Measurements from ENCODE around the gene IFT88.
A peak's percentile ranks its signal among the peaks of the same experiment; 100 is the strongest.

IFT88 gene

DNA sequence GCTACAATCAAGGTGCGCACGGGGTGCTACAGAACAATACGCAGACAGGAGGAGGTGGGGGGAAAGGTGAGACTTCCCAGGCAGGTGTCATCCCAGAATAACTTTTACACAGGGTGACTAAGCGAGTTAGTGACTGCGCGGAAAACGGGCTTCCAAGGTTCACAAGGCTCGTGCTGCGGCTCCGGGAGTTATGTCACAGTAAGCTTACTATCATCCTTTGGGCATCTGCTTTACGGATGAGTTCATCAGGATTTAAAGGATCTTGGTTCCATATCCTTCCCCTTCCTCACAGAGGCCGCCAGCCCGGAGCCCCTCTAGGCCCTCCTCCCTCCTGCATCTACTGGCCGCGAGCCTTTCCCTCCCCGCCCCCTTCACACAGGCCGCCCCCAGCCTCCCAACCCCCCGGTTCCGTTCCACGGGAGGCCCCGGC is 474 bp upstream of the IFT88 start:
- no peak for DNase-seq (ENCODE audit: low spot score)

- peak; percentile 20 for DNase-seq (ENCODE audit: low spot score)
These were observed 1.0 kb downstream of the IFT88 start for GRCh38 chr13:20567881-20568528.

GRCh38 chr13:20570517-20570916 is 3.6 kb downstream of the IFT88 start:
- no peak for DNase-seq (ENCODE audit: low spot score)

- no peak for DNase-seq (ENCODE audit: low spot score)
These were observed 4.7 kb downstream of the IFT88 start for GRCh38 chr13:20571676-20572075.

DNA sequence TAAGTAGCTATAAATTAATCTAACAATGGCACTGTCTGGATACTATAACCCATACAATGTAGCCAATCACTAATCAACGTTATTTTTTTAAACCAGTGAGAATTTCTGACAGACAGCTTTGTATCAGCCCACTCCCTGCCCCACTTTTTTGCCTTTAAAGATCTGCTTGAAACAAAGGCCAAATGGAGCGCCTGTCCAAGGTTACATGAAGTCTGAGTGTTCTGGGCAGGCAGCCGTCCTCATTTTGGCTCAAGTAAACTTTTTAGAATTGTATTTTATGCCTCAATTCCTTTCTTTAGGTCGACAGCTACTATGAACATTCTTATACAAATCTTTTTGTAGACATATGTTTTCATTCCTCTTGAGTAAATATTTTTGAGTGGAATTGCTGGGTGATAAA is 6.2 kb downstream of the IFT88 start:
- DNase-seq (ENCODE audit: low spot score), result no peak

DNA sequence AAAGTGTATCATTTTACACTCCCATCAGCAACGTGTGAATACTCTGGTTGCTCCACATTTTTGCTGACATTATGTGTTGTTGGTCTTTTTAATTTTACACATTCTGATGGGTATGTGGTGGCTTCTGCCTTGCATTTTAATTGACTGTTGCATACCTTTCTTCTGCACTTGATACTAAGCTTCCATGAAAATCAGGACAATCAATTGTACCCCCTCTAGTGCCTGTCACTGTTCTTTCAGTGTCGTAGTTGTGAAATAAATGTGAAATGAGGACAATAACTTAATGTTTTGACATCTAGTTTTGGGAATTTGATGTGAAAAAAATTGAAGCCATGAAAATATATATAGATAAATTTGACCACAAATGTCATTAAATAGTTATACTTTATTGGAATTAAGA is 6.7 kb downstream of the IFT88 start:
- no peak for DNase-seq (ENCODE audit: low spot score)

DNA sequence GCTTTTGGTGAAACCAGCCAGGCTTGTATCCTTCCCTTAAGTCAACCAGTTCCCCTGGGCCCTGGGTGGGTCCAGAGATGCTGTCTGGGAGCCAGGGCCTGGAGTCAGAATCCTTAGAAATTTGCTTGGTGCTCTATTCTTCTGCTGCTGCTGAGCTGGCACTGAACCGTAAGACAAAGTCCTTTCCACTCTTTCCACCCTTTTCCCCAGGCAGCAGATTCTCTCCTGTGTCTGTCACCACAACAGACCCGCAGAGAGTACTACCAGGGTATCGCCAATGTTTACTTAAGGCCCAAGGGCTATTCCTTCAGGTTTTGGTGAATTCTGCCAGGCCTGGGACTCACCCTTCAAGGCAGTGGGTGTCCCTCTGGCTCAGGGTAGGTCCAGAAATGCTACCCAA is 12.2 kb downstream of the IFT88 start:
- DNase-seq (ENCODE audit: low spot score), result no peak

- no peak for DNase-seq (ENCODE audit: low spot score)
These were observed 13.3 kb downstream of the IFT88 start for GRCh38 chr13:20580257-20580656.

DNA sequence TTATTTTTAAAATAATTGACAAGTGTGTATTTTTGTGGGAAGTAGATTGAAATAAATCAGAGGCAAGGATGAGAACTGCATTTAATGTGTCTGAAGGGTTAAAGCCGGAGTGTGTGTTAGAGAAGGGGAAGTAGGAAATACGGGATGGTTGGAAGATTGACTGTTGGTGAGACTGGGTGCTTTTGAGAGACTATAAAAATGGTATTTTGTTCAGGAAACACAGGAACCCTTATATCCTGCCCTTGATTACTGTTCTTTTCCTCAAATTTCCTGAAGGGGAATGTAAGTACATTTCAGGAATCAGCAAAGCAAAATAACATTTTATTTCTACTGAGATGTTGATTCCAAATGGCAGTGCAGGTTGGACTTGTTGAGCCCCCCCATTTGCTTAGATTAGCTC is 15.1 kb downstream of the IFT88 start:
- DNase-seq (ENCODE audit: low spot score), result no peak

GRCh38 chr13:20583803-20584293 is 16.9 kb downstream of the IFT88 start:
- no peak for DNase-seq (ENCODE audit: low spot score)

DNA sequence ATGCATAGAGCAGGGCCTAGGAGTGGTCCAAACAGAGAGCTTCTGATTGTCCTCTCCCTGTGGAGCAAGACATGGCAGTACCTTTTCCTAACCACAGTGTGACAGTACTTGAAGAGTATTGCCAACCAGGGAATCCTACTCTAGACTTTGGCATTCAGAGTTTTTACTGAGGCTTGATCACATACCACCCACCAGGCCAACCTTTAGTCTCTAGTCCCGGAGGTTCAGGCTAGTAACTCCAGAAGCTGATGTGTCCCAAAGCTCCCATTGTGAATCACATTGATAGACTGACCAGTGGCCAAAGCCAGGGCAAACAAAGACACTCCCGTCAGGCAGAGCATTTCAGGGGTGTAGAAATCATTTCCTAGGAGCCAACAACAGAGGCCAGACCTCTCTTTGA is 18.4 kb downstream of the IFT88 start:
- DNase-seq (ENCODE audit: low spot score), result no peak

- DNase-seq (ENCODE audit: low spot score), result no peak
These were observed 21.7 kb downstream of the IFT88 start for GRCh38 chr13:20588529-20589110.

DNA sequence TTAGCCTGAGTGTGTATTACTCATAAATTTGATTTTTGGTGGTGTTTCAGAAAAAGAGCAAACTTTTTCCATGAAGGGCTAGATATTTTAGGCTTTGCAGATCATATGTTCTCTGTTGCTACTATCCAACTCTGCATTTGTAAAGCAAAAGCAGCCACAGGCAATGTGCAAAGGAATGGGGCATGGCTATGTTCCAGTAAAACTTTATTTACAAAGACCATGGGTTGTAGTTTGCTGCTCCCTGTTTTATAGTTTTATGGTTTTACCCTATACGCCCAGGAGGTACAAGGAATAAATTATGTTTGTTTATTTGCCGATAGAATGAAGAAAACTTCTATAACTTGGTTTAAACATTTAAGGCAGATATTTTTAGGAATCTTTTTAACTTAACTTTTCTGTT is 23.6 kb downstream of the IFT88 start:
- no peak for DNase-seq (ENCODE audit: low spot score)

GRCh38 chr13:20592606-20593005 is 25.6 kb downstream of the IFT88 start:
- no peak for DNase-seq (ENCODE audit: low spot score)

DNA sequence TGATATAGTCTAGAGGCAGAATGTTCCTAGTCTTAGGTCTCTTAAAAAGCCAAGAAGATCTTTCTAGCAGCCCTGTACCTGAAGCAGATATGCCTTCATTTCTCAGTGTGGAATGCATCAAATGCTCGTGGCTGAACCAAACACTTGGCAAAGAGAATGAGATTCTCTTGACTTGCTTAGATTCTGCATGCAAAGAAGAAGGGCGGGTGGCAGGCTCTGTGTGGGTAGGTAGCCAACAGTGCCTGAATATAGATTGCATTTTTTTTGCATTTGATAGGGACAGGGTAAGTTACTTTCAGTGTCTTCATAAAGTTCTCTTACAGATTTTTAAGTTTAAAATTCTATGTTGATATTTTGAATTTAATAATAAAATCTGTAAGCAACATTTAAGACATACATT is 27.3 kb downstream of the IFT88 start:
- DNase-seq (ENCODE audit: low spot score), result peak; percentile 8

DNA sequence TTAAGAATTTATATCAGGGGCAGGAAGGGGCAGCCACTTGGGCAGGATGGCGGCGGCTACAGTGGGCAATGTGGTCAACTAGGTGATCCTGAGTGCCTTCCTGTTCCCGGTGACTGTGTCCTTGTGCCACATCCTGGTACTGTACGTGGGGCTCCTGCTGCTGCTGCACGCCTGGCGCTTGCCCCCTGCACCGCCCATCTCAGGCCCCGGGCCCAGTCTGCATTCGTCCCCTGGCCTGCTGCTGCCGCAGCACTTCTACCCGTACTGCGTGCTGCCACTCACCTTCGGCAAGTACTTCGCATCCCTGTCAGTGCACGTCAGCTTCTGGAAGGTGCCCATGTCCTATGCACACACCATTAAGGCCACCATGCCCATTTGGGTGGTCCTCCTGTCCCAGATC is 40.1 kb downstream of the IFT88 start:
- no peak for DNase-seq (ENCODE audit: low spot score)

DNA sequence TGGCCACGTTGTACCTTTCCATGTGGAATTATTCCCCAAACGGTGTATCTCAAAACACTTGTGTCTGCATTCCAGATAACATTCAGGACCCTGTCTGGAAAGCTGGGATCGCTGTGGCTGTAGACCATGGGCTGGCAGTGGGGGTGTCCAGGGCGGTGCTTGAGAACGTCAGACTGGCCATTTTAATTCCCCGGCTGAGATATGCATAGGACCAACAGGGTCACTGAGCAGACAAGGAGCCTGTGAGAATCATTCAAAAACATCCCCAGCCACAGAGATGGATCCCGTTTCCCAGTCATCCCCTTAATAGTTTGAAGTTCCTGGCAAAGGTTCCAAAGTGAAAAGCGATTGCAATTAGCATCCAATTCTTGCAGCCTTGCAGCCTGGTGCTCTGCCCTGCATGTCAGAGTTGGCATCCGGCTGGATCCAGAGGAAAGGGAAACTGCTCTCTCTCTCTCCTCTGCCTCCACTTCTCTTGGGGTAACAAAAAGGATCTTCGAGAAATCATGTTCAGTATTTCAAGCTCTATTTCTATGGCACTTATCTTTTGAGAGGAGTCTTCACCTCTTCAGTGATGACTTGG is 41.6 kb downstream of the IFT88 start:
- peak; percentile 34 for DNase-seq (ENCODE audit: low spot score)

DNA sequence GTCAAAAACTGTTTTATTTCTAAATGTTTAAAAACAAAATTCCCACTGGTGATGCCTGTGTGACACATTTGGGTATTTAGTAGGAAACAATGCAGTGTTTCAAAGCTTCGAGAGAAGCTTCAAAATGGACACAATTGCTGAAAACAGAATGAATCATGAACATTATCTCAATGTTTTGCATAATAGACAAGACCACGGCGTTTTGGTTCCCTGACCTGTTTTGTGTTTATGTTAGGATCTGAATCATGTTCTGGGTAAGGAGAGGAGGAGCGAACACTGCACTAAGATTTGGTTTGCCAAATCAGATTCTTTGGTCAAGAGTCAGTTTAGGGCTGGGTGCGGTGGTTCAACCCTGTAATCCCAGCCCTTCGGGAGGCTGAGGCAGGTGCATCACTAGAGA is 42.2 kb downstream of the IFT88 start:
- DNase-seq (ENCODE audit: low spot score), result no peak

DNA sequence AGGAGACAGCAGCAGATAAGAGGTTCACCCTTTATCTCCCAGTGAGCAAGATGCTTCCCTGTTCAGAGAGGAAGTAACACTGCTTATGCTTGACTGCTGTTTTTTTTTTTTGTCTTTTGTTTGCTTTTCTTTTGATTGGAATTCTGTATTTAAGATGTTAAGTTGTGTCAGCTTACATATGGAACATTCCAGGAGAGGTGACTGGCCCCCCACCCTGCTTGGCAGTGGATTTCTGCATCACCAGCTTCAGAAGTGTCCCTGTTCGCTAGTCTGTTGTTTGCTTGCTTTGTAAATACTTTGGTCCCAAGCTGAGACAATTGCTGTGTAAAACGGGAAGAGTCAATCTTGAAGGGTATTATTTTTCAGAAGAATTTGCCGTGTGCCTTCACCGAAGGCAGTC is 43.0 kb downstream of the IFT88 start:
- DNase-seq (ENCODE audit: low spot score), result no peak

- DNase-seq (ENCODE audit: low spot score), result no peak
These were observed 49.3 kb downstream of the IFT88 start for GRCh38 chr13:20616059-20616797.

DNA sequence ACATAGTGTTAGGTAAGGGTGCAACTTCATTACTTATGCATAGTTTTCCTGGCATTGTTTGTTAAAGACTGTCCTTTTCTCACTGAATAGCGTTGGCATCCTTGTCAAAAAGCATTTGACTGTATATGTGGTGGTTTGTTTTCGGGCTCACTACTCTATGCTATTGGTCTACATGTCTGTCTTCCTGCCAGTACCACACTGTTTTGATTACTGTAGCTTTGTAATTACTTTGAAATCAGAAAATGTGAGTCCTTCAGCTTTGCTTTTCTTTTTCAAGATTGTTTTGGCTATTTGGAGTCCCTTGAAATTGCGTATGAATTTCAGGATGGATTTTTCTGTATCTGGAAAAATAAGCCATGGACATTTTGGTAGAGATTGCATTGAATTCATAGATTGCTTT is 56.0 kb downstream of the IFT88 start:
- DNase-seq (ENCODE audit: low spot score), result no peak

DNA sequence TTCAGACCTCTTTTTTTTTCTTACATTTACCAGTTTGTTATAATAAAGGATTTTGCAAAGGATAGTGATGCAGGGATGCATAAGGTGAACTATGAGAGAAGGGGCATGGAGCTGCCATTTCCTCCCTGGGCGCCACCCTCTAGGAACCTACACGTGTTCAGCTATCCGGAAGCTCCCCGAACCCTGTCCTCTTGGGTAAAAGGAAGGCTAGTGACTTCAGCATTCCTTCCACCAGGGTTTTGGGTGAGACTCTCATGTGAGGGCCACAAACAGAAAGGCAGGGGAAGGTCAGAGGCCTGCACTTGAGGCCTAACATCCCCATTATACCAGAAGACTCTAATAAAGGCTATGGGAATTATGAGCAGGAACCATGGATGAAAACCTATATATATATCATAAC is 57.3 kb downstream of the IFT88 start:
- DNase-seq (ENCODE audit: low spot score), result no peak

DNA sequence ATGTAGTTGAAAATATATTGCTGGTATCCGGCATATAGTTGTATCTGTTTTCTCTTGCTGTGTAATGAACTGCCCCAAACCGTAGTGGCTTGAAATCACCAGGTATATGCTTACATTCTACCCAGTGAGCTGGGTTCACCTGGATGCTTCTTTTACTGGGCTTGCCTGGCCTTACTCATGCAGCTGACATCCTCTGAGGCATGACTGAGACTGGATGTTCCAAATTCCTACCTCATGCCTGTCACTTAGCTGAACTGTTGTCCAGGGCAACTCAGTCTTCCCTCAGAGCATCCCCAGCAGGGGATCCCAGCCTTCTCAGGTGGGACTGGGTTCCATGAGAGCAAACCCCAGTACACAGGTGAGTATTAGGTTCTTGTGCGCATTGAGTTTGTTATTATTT is 66.8 kb downstream of the IFT88 start:
- no peak for DNase-seq (ENCODE audit: low spot score)
